GM06990 (cell line): Measurements from ENCODE around the gene GPR171.
A peak's percentile ranks its signal among the peaks of the same experiment; 100 is the strongest.
"Not testable (repeated sequence)": the region's sequence is repeated elsewhere in the genome, so short reads cannot be mapped to it uniquely, and the experiment has no call there.

ENCODE experiments used
- DNase-seq: peaks from one replicate; pipeline ENCODE4 v3.0.0-alpha.2; 2011; ENCODE audit not compliant: insufficient read length; ENCODE audit errors: extremely low read depth
- H3K27me3 ChIP-seq: replicated peaks from 2 replicates; pipeline ENCODE4 v1.6.0; 2011; ENCODE audit warnings: low read length; ENCODE audit not compliant: control insufficient read depth, insufficient read depth
- H3K36me3 ChIP-seq: 2 replicates; pipeline ENCODE4 v1.5.1; 2011; ENCODE audit warnings: low read length; ENCODE audit not compliant: control insufficient read depth, insufficient read depth
- H3K4me3 ChIP-seq: replicated peaks from 2 replicates; pipeline ENCODE4 v1.5.1; 2011; ENCODE audit warnings: low read depth, mild to moderate bottlenecking, control low read depth, low read length
- CTCF ChIP-seq: IDR thresholded peaks from 2 replicates; pipeline ENCODE4 v1.5.1; 2011; ENCODE audit warnings: low read length, control low read depth, mild to moderate bottlenecking, inconsistent platforms; ENCODE audit not compliant: insufficient read depth, poor library complexity, severe bottlenecking

Gene GPR171, protein sequence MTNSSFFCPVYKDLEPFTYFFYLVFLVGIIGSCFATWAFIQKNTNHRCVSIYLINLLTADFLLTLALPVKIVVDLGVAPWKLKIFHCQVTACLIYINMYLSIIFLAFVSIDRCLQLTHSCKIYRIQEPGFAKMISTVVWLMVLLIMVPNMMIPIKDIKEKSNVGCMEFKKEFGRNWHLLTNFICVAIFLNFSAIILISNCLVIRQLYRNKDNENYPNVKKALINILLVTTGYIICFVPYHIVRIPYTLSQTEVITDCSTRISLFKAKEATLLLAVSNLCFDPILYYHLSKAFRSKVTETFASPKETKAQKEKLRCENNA

DNA sequence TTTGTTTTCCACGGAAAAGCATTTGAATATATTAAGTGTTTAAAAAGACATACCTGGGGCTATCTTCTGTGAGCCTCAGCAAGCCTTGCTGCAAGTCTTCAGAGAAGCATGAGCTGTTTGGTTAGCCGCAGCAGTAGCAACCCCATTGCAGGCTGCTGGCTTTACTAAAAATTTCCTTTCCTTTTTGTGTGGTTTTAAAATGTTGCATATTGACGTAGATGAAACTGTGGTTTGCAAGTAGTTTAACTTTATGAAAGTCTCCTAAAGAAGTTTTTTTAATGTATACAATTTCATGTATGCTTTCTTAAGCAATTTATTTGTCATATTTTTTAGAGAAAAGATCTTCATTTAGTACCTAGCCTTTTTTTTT, at the start of gene GPR171:
Gene GPR171, minus strand, starts transcription at position 166 of the 370 bp plus-strand sequence. CDS start 3,830 bp downstream, outside the sequence.
- no peaks in the 10 kb centered on the region for H3K36me3 ChIP-seq
- no peak for TF ChIP-seq CTCF
- peak; percentile 10 for DNase-seq
- no peak within 1 kb of the TSS for H3K4me3 ChIP-seq
- H3K27me3 ChIP-seq = no peaks in the 10 kb centered on the region

DNA sequence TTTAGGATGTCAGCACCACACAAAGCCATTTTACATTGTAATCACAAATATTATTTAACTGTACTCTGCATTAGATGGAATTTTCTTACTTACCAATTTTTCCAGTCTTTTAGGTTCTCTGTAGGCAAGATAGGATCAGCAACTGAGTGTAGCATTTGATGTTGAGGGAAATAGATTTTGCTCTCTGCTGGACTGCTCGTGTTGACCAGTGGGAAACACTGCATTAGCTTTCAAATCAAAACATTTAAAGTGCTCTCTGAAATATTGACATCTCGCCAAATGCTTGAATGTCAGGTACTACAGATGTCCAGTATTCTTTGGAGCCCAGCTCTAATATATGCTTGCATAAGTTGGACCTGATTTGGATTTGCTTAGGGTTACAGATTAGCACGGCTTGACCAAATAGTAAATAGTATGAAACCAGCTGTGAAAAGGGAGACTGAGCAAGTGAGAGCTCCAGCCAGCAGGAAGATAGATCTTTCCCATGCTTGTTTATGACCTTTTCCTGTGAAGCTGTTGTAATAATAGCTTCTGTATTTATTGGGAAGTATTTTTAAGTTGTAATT, 45.8 kb upstream of the GPR171 start:
- no peaks in the 10 kb centered on the region for H3K36me3 ChIP-seq
- no peak overlapping the region for H3K4me3 ChIP-seq
- H3K27me3 ChIP-seq = no peaks in the 10 kb centered on the region
- TF ChIP-seq CTCF = no peak
- no peak for DNase-seq

DNA sequence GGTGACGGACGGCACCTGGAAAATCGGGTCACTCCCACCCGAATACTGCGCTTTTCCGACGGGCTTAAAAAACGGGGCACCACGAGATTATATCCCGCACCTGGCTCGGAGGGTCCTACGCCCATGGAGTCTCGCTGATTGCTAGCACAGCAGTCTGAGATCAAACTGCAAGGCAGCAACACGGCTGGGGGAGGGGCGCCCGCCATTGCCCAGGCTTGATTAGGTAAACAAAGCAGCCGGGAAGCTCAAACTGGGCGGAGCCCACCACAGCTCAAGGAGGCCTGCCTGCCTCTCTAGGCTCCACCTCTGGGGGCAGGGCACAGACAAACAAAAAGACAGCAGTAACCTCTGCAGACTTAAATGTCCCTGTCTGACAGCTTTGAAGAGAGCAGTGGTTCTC, 39.0 kb upstream of the GPR171 start:
- not testable (repeated sequence) for DNase-seq, H3K36me3 ChIP-seq, H3K27me3 ChIP-seq, H3K4me3 ChIP-seq

- no peak overlapping the region for H3K4me3 ChIP-seq
- H3K36me3 ChIP-seq = no peaks in the 10 kb centered on the region
- H3K27me3 ChIP-seq = no peaks in the 10 kb centered on the region
- TF ChIP-seq CTCF = no peak
- DNase-seq = no peak
These were observed 33.7 kb upstream of the GPR171 start for GRCh38 chr3:151236736-151237135.

- DNase-seq = no peak
- no peak for TF ChIP-seq CTCF
- Histone ChIP-seq H3K27me3 (no peaks in the 10 kb centered on the region), H3K4me3 (no peak overlapping the region), H3K36me3 (no peaks in the 10 kb centered on the region)
These were observed 33.3 kb upstream of the GPR171 start for GRCh38 chr3:151236316-151236715.

- DNase-seq = no peak
- TF ChIP-seq CTCF = no peak
These were observed 31.8 kb upstream of the GPR171 start for GRCh38 chr3:151234825-151235224.

More at GRCh38 chr3:151234825-151235224, 31.8 kb upstream of the GPR171 start:
- no peaks in the 10 kb centered on the region for H3K27me3 ChIP-seq
- H3K36me3 ChIP-seq = no peaks in the 10 kb centered on the region
- H3K4me3 ChIP-seq = no peak overlapping the region
